Limb (tissue), 2 donors: ENCODE results near the gene HNMT.
"Not testable (repeated sequence)": the region's sequence is repeated elsewhere in the genome, so short reads cannot be mapped to it uniquely, and the experiment has no call there.

ENCODE experiments used
- DNase-seq, 2 donors: peaks; one replicate each; pipeline ENCODE4 v3.0.0-alpha.2; 2016; ENCODE audit errors: extremely low spot score in 2 of 2

HNMT gene

GRCh38 chr2:137964066-137964858 is at the start of gene HNMT:
Gene HNMT (plus strand): TSS chr2:137964473. CDS start chr2:137964492, 19 bp downstream.
- peak; percentile 32 to 51 for DNase-seq

- DNase-seq = no peak
Measured at GRCh38 chr2:137921105-137921880, 43.0 kb upstream of the HNMT start.

- DNase-seq = not testable (repeated sequence)
Measured at GRCh38 chr2:137922171-137922570, 42.1 kb upstream of the HNMT start.

GRCh38 chr2:137924019-137924418 is 40.3 kb upstream of the HNMT start:
- DNase-seq = no peak

- DNase-seq = no peak
Measured at GRCh38 chr2:137925599-137925998, 38.7 kb upstream of the HNMT start.

- DNase-seq = no peak
Measured at GRCh38 chr2:137927846-137928245, 36.4 kb upstream of the HNMT start.

GRCh38 chr2:137928547-137929518 is 35.4 kb upstream of the HNMT start:
- no peak for DNase-seq

- no peak for DNase-seq
Measured at GRCh38 chr2:137929519-137929916, 34.8 kb upstream of the HNMT start.

GRCh38 chr2:137930146-137930545 is 34.1 kb upstream of the HNMT start:
- no peak for DNase-seq

- DNase-seq = no peak
Measured at GRCh38 chr2:137935591-137935990, 28.7 kb upstream of the HNMT start.

- no peak for DNase-seq
Measured at GRCh38 chr2:137937246-137937645, 27.0 kb upstream of the HNMT start.

- DNase-seq = no peak
Measured at GRCh38 chr2:137937778-137938177, 26.5 kb upstream of the HNMT start.

- no peak for DNase-seq
Measured at GRCh38 chr2:137938204-137938603, 26.1 kb upstream of the HNMT start.

GRCh38 chr2:137939026-137939425 is 25.2 kb upstream of the HNMT start:
- DNase-seq = no peak

- no peak for DNase-seq
Measured at GRCh38 chr2:137940154-137940553, 24.1 kb upstream of the HNMT start.

GRCh38 chr2:137942037-137942832 is 22.0 kb upstream of the HNMT start:
- no peak for DNase-seq

GRCh38 chr2:137942833-137943677 is 21.2 kb upstream of the HNMT start:
- no peak for DNase-seq

- no peak for DNase-seq
Measured at GRCh38 chr2:137943678-137944347, 20.5 kb upstream of the HNMT start.

GRCh38 chr2:137944714-137945113 is 19.6 kb upstream of the HNMT start:
- no peak for DNase-seq
